ENCODE data around the gene PIGM.

PIGM gene

GRCh38 chr1:159992161-159992560 lies 39.6 kb downstream of the PIGM start:
- no peak overlapping the region for H3K27ac ChIP-seq
- DNase-seq (ENCODE audit: low read depth, low spot score): no peak

- no peak overlapping the region for H3K27ac ChIP-seq
- DNase-seq (ENCODE audit: low read depth, low spot score): no peak
Observed at GRCh38 chr1:159991513-159991912, 40.3 kb downstream of the PIGM start.

- DNase-seq (ENCODE audit: low read depth, low spot score): no peak
Observed at GRCh38 chr1:159990005-159990404, 41.8 kb downstream of the PIGM start.

GRCh38 chr1:159989581-159989980 lies 42.2 kb downstream of the PIGM start:
- DNase-seq (ENCODE audit: low read depth, low spot score): no peak

More at GRCh38 chr1:159990005-159990404, 41.8 kb downstream of the PIGM start:
- no peak overlapping the region for H3K27ac ChIP-seq

GRCh38 chr1:159988006-159988405 lies 43.8 kb downstream of the PIGM start:
- H3K27ac ChIP-seq: no peak overlapping the region
- DNase-seq (ENCODE audit: low read depth, low spot score): no peak

More at GRCh38 chr1:159989581-159989980, 42.2 kb downstream of the PIGM start:
- H3K27ac ChIP-seq: no peak overlapping the region

- no peak for DNase-seq (ENCODE audit: low read depth, low spot score)
- no peak overlapping the region for H3K27ac ChIP-seq
Observed at GRCh38 chr1:159987186-159987585, 44.6 kb downstream of the PIGM start.

GRCh38 chr1:159986531-159986930 lies 45.3 kb downstream of the PIGM start:
- no peak overlapping the region for H3K27ac ChIP-seq
- no peak for DNase-seq (ENCODE audit: low read depth, low spot score)

GRCh38 chr1:159986093-159986492 lies 45.7 kb downstream of the PIGM start:
- DNase-seq (ENCODE audit: low read depth, low spot score): no peak
- no peak overlapping the region for H3K27ac ChIP-seq

- no peak overlapping the region for H3K27ac ChIP-seq
- no peak for DNase-seq (ENCODE audit: low read depth, low spot score)
Observed at GRCh38 chr1:159985473-159985872, 46.3 kb downstream of the PIGM start.

GRCh38 chr1:159983681-159984080 lies 48.1 kb downstream of the PIGM start:
- DNase-seq (ENCODE audit: low read depth, low spot score): no peak
- H3K27ac ChIP-seq: no peak overlapping the region

GRCh38 chr1:159982280-159982679 lies 49.5 kb downstream of the PIGM start:
- no peak overlapping the region for H3K27ac ChIP-seq
- no peak for DNase-seq (ENCODE audit: low read depth, low spot score)

- no peak for DNase-seq (ENCODE audit: low read depth, low spot score)
- no peak overlapping the region for H3K27ac ChIP-seq
Observed at GRCh38 chr1:159981351-159982055, 50.3 kb downstream of the PIGM start.

- DNase-seq (ENCODE audit: low read depth, low spot score): no peak
- no peak overlapping the region for H3K27ac ChIP-seq
Observed at GRCh38 chr1:159980786-159981185, 51.0 kb downstream of the PIGM start.

- no peak for DNase-seq (ENCODE audit: low read depth, low spot score)
- H3K27ac ChIP-seq: no peak overlapping the region
Observed at GRCh38 chr1:159980076-159980475, 51.7 kb downstream of the PIGM start.

GRCh38 chr1:159979257-159979656 lies 52.5 kb downstream of the PIGM start:
- DNase-seq (ENCODE audit: low read depth, low spot score): no peak

GRCh38 chr1:159978107-159978398 lies 53.7 kb downstream of the PIGM start:
- DNase-seq (ENCODE audit: low read depth, low spot score): no peak
- H3K27ac ChIP-seq: no peak overlapping the region

More at GRCh38 chr1:159979257-159979656, 52.5 kb downstream of the PIGM start:
- H3K27ac ChIP-seq: no peak overlapping the region

- DNase-seq (ENCODE audit: low read depth, low spot score): no peak
- H3K27ac ChIP-seq: no peak overlapping the region
Observed at GRCh38 chr1:159977364-159978106, 54.3 kb downstream of the PIGM start.
